Astrocyte (in vitro differentiated cells and primary cell): Measurements from ENCODE around the gene BOD1.

ENCODE experiments used
- CTCF ChIP-seq: IDR thresholded peaks from 2 replicates; pipeline ENCODE4 v1.5.1; 2011; ENCODE audit warnings: low read depth, mild to moderate bottlenecking, inconsistent platforms, low read length, moderate library complexity; ENCODE audit not compliant: insufficient read depth
- EZH2 ChIP-seq: IDR thresholded peaks from 2 replicates; pipeline ENCODE4 v1.6.1; 2012; ENCODE audit warnings: mild to moderate bottlenecking, low read length, inconsistent platforms; ENCODE audit not compliant: insufficient read depth

- TF ChIP-seq EZH2 (no peak), CTCF (no peak)
Observed at GRCh38 chr5:173565491-173566072, 50.9 kb downstream of the BOD1 start.
